AG09319 (cell line): ENCODE results near the gene CPA5.

Experiments used
- DNase-seq: peaks from one replicate; pipeline ENCODE4 v3.0.0-alpha.2; 2010; ENCODE audit warnings: low read depth; ENCODE audit errors: extremely low read depth
- TF ChIP-seq, protein P1 (sequence below): IDR thresholded peaks from 2 replicates; pipeline ENCODE4 v1.5.1; 2011; ENCODE audit warnings: low read depth, mild to moderate bottlenecking, inconsistent platforms, low read length, moderate library complexity

Gene CPA5

DNA sequence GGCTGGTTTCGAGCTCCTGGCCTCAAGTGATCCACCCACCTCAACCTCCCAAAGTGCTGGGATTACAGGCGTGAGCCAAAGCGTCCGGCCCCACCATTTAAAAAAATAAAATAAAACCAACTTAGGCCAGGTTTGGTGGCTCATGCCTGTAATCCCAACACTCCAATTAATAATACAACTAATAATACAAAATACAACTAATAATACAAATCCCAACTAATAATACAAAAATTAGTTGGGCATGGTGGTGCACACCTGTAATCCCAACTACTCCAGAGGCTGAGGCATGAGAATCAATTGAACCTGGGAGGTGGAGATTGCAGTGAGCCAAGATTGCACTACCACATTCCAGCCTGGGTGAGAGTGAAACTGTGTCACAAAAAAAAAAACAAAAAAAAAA, 68.6 kb downstream of the CPA5 start:
- DNase-seq = no peak
- TF ChIP-seq, protein P1, sequence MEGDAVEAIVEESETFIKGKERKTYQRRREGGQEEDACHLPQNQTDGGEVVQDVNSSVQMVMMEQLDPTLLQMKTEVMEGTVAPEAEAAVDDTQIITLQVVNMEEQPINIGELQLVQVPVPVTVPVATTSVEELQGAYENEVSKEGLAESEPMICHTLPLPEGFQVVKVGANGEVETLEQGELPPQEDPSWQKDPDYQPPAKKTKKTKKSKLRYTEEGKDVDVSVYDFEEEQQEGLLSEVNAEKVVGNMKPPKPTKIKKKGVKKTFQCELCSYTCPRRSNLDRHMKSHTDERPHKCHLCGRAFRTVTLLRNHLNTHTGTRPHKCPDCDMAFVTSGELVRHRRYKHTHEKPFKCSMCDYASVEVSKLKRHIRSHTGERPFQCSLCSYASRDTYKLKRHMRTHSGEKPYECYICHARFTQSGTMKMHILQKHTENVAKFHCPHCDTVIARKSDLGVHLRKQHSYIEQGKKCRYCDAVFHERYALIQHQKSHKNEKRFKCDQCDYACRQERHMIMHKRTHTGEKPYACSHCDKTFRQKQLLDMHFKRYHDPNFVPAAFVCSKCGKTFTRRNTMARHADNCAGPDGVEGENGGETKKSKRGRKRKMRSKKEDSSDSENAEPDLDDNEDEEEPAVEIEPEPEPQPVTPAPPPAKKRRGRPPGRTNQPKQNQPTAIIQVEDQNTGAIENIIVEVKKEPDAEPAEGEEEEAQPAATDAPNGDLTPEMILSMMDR = no peak

DNA sequence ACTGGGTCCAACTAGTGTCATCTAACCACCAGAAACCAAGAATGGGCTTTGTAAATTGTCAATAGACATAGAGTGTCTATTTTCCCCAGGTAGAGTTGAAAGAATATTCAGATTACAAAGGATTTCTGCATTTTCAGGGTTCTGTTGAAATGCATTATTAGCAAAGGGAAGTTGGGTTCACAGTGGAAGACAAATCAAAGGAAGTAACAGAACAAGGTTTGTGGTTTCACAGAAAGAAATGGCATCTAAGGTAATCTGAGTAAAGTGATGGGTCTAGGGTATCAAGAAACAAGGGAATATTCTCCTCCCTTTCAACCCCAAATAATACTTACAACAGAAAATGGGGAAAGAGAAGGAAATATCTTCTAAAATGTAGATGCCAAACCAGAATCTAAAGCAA, 70.4 kb downstream of the CPA5 start:
- TF ChIP-seq, protein P1 = no peak
- no peak for DNase-seq

DNA sequence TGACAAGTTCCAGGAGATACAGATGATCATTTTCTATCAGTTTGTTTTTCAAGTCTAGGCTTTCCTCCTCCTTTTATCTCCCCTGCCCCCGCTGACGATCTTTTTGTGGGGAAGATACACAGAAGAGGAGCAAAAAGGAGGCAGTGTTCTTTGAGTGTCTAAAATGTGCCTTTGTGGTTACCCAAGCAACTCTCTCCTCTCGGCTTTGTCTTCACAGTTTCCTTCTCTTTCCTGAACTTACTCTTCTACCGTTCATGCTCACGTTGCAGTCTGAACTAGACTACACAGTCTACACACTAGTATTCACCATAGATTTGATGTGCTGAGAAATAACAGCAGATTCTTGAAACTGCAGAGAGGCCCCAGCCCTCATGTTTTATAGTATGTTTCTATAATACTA, 72.6 kb downstream of the CPA5 start:
- TF ChIP-seq, protein P1 = no peak
- no peak for DNase-seq

DNA sequence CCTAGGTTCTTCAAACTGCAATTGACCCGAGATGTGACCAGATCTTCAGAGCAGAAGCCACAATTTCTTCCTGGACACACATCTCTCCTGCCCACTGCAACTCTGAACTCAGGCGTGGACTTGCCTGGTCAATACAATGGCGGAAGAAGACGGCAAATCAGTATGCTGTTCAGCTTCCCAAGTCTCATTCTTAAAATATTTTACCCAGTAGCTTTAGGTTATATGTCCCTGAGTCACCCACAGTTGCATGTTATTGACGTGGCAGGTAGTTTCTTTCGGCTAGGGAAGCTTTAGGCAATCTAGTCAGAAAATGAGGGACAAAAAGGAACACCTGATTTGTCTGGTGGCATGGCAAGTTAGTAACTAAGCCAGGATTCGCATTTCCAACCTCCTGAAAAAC, 73.7 kb downstream of the CPA5 start:
- TF ChIP-seq, protein P1 = no peak

More for the DNA sequence above, 73.7 kb downstream of the CPA5 start:
- DNase-seq = no peak
